Measurements from ENCODE around the gene GPC2. TPM values are rescaled to one million over a fixed set of nuclear protein-coding genes. Genes with fewer than 3 reads are reported as not detected.
"Not testable (repeated sequence)": the region's sequence is repeated elsewhere in the genome, so short reads cannot be mapped to it uniquely, and the experiment has no call there.

Gene GPC2, protein sequence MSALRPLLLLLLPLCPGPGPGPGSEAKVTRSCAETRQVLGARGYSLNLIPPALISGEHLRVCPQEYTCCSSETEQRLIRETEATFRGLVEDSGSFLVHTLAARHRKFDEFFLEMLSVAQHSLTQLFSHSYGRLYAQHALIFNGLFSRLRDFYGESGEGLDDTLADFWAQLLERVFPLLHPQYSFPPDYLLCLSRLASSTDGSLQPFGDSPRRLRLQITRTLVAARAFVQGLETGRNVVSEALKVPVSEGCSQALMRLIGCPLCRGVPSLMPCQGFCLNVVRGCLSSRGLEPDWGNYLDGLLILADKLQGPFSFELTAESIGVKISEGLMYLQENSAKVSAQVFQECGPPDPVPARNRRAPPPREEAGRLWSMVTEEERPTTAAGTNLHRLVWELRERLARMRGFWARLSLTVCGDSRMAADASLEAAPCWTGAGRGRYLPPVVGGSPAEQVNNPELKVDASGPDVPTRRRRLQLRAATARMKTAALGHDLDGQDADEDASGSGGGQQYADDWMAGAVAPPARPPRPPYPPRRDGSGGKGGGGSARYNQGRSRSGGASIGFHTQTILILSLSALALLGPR
- polyA plus RNA-seq (ENCODE audit: insufficient read length in 12 of 12), result 10 to 100 TPM in 1 of 12 donors, 1 to 10 TPM in 10, not detected in 1; 4.0 to 13.7 (median 6.0) TPM
- long read RNA-seq, donor 1, partial matches to known transcripts, result 0 of 1 reads
- long read RNA-seq, donor 1, other reads (novel, unspliced or antisense), result 0 of 1 reads
- long read RNA-seq, donor 2, result 0 reads
- long read RNA-seq, donor 3, partial matches to known transcripts, result 0 of 2 reads
- long read RNA-seq, donor 3, other reads (novel, unspliced or antisense), result 0 of 2 reads
- long read RNA-seq, donor 4, result 0 reads
- long read RNA-seq, donor 5, result 0 reads
- long read RNA-seq, donor 6, result 0 reads
- long read RNA-seq, donor 7, result 0 reads
- long read RNA-seq, donor 8, result 0 reads
- long read RNA-seq, donor 9, result 0 reads
- long read RNA-seq, donor 10, result 0 reads
- long read RNA-seq, donor 11, result 0 reads

DNA sequence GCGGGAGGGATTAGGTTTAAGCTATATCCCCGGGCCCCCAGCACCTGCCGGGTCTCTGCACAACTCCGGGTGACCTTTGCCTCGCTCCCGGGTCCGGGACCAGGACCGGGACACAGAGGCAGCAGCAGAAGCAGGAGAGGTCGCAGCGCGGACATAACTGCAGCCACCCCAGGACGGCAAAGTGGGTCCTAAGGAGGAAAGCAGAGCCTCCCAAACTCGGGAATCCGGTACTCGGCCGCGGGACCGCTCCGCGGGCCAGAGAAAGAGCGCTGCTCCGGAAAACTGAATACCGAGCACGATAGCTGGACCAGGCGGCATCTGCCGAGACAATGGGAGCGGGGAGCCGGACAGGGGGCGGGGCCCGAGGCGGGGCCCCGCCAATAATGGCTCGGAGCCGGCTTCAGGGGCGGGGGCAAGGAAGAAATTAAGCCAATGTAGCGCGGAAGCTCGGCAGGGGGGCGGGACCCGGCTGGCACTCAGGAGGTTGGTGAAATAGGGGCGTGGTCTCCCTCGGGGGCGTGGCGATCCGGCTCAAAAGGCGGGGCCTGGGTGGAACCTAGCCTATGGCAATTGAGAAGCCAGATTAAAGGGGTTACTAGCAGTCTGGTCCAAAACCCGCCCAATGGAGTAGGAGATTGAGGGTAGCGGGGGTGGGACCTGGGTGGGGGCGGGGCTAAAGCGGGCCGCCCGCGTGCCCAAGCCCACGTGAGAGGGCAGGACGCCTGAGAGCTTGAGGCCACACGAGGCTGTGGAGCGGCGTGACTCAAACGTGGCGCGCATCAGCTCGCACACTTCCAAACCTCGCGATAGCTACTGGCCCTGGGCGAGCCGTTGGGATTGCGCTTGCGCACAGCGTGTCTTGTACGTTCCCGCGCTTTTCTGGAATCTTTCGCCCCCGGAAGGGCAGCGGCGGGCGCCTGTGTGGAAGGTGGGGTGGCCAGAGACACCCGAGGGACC is at the start of gene GPC2, which contains the start of gene STAG3:
GPC2 (minus strand) TSS at position 337 of the 957 bp plus-strand sequence; CDS start at position 155, 182 bp downstream.
STAG3 (plus strand) TSS at position 874 of the 957 bp plus-strand sequence. CDS start 2,639 bp downstream, outside the sequence.
- peak; percentile 94 for DNase-seq

DNA sequence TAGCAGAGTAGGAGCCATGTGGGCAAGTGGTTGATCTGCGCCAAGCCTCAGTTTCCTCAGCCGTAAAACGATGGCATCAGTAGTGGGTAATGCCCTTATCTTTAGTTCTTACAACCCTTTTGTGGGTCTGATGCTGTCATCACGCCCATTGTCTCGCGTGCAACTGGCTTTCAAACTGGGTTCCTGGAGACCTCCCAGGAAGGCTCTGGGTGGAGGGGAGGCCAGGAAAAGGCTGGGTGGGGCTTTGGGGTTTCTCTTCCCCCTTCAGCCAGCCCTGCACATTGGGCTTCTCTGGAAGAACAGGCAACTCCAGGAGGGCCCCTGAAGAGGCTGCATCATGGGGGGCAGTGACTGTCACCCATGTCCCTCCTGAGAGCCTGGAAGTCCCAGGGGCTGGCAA is 47.7 kb upstream of the GPC2 start:
- not testable (repeated sequence) for DNase-seq

DNA sequence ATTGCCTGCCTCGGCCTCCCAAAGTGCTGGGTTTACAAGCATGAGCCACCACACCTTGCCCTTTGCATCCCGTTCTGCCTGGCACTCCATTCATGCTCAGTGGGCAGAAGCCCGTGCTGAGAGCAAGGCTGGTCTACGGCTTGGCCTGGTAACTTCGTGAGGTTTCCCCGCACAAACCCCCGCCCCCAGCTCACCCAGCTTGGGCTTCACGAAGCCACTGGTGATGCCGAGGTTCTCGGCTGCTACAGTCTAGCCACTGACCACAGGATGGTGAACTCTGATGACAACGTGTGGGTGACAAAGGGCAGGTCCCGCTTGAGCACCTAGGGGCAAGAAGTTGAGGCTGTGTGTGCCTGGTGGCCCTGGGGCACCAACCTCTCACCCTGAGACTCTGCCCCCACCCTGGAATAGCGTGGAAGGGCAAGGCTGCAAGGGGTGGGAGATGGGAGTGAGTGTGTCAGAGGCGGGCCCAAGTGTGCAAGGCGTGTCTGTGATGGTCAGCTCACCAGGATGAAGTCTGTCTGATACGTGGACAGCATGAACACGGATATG is 46.3 kb upstream of the GPC2 start:
- not testable (repeated sequence) for DNase-seq

DNA sequence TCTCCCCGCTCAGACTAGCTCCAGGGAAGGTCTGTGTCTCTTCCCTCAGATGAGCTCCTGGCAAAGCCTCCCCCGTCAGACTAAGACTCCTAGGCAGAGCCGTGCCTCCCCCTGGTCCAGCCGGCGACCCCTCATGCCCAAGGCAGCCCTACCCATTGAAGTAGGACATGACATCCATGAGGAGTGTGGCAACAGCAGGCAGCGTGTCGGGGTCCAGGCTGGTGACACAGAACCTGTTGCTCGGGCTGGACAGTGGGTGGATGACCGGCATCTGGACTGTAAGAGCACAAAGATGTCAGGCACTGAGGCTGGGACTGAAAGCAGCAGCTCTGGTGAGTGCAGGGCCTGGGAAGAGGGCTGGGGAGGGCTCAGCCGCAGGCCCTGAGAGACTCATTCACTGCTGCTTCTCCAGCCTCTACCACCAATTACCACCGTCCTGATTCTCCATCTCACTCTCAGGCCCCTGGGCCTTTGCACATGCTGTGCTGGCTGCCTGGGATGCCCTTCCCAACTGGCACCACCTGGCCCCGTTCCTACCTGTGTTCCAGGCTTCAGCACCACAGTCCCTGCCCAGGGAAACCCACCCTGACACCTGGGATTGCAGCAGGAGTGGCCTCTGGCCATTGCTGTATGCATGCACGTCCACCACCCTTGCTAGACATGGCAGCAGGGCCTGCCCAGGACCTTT is 45.4 kb upstream of the GPC2 start:
- DNase-seq, result no peak

DNA sequence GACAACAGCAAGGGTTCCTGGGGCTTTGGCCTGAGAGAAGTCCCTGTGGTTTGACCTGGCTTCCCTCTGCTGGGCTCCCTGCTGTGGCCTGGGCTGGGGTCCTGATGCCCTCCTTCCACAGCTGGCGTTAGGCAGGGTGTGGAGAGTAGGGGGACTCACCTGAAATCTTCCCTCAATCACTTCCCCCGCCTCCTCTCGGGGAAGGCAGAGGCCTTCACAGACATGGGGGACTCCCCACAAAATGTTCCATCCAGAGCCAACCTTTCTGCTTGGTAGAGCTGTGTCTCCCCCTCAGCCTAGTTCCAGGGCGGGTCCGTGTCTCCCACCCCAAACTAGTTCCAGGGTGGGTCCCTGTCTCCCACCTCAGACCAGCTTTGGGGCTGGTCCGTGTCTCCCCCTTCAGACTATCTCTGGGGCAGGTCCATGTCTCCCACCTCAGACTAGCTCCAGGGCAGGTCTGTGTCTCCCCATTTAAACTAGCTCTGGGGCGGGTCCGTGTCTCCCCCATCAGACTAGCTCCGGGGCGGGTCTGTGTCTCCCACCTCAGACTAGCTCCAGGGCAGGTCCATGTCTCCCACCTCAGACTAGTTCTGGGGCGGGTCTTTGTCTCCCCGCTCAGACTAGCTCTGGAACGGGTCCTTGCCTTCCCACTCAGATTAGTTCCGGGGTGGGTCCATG is 44.7 kb upstream of the GPC2 start:
- DNase-seq, result no peak

DNA sequence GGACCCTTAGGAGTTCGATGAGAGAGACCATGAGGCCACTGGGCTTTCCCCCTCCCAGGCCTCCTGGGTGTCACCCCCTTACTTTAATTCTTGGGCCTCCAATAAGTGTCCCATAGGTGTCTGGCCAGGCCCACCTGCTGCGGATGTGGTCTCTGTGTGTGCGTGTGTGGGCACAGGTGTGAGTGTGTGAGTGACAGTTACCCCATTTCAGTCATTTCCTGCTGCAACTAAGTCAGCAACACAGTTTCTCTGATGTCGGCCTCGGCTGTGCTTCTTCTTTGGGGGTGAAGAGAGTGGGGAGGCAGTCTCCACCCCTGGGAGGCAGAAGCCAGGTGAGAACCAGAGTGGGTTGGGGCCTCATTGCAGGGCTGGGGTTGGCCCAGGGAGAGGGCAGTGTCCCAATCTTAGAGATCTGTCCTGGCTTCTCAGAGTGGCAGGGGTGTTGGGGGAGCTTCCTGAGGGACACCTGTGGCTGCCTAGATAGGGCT is 44.1 kb upstream of the GPC2 start:
- DNase-seq, result no peak

DNA sequence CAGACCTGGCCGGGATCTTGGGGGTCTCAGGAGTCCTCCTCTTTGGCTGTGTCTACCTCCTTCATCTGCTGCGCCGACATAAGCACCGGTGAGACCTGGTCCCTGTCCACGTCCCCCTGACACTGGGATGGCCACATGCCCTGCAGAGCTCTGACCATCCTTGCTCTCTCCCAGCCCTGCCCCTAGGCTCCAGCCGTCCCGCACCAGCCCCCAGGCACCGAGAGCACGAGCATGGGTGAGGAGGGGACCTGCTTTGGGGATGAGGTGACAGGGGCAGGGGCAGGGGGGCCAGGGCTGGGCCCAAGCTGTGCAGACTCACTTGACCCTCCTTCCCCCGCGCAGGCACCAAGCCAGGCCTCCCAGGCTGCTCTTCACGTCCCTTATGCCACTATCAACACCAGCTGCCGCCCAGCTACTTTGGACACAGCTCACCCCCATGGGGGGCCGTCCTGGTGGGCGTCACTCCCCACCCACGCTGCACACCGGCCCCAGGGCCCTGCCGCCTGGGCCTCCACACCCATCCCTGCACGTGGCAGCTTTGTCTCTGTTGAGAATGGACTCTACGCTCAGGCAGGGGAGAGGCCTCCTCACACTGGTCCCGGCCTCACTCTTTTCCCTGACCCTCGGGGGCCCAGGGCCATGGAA is 43.5 kb upstream of the GPC2 start:
- no peak for DNase-seq

DNA sequence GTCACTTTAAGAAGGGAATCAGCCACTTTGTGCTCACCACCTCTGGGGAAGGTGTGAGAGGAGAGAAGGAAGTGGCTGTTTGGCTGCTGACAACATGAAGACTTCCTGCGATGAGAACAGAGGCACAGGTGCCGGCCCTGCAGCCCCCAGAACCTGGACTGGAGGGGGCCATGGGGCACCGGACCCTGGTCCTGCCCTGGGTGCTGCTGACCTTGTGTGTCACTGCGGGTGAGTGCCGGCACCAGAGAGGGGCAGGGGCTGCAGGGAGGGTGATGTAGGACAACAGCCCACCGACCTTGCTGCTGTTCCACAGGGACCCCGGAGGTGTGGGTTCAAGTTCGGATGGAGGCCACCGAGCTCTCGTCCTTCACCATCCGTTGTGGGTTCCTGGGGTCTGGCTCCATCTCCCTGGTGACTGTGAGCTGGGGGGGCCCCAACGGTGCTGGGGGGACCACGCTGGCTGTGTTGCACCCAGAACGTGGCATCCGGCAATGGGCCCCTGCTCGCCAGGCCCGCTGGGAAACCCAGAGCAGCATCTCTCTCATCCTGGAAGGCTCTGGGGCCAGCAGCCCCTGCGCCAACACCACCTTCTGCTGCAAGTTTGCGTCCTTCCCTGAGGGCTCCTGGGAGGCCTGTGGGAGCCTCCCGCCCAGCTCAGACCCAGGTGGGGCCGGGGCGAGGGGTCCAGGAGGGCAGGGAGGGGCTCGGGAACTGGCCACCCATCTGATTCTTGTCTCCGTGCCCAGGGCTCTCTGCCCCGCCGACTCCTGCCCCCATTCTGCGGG is 42.8 kb upstream of the GPC2 start, which contains the start of gene PVRIG:
PVRIG (plus strand) TSS at position 149 of the 785 bp plus-strand sequence; CDS start at position 171, 22 bp downstream.
- DNase-seq, result not testable (repeated sequence)

DNA sequence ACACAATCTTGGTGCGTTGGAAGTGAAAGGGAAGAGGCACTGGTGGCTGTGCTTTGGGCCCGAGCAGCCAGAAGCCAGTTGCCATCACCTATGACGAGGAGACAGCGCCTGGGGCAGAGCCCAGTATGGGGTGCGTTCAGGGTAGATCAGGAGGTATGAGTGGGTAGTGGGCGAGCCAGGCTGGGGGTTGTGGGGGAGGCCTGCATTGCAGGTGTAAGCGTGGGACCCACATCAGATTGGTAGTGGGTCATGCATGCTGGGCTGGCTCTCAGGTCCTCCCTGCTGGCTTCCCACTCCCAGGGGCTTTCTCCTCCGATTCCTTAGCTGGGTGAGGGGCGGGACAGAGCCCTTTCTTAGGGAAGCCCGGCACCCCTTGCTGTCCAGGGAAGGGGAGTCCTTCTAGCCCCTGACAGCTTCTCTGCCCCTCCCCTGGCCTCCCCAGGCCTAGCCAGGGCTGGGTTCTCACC is 42.1 kb upstream of the GPC2 start:
- no peak for DNase-seq

DNA sequence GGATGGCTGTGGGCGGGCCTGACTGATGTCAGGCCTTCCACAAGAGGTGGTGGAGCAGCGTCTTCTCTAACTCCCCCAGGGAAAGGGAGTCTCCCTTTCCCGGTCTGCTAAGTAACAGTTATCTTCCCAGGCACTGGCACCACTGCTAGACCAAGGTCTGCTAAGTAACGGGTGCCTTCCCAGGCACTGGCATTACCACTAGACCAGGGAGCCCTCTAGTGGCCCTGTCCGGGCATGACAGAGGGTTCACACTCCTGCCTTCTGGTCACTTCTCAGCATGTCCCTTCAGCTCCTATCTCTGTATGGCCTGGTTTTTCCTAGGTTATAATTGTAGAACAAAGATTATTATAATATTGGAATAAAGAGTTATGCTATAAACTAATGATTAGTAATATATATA is 40.8 kb upstream of the GPC2 start:
- not testable (repeated sequence) for DNase-seq

DNA sequence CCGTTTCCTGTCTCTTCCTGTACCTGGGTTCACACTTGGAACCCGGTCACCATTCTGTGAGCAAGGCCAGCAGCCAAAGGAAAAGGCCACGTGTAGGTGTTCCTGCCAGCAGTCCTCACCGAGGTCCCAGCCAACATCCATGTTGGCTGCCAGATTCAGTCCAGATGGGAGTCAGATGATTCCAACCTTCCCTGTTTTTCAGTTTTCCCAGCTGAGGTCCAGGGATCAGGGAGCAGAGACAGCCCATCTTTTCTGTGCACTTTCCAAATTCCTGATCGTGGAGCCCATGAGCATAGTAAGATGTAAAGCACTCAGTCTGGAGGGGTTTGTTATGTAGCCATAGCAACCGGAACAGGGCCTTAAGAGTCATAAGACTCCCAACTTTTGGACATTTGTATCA is 38.7 kb upstream of the GPC2 start:
- DNase-seq, result peak; percentile 93

DNA sequence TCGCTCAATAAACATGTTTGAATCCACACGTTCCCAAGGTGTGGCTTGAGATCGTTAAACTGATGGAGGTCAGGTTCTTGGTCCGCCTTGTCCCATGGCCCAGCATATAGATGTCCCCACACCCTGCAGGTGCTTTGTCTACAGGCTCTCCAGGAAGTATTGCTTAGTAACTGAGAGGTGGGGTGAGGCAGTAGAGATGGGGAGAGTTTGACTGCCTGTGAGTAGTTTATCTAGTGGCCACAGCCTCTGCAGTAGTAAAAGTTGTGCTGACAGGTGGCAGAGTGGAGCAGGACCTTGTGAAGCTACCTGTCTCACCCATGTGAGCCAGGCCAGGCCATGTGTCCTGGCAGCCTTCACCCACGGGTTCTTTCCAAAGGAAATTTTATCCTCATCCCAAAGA is 37.2 kb upstream of the GPC2 start:
- not testable (repeated sequence) for DNase-seq

DNA sequence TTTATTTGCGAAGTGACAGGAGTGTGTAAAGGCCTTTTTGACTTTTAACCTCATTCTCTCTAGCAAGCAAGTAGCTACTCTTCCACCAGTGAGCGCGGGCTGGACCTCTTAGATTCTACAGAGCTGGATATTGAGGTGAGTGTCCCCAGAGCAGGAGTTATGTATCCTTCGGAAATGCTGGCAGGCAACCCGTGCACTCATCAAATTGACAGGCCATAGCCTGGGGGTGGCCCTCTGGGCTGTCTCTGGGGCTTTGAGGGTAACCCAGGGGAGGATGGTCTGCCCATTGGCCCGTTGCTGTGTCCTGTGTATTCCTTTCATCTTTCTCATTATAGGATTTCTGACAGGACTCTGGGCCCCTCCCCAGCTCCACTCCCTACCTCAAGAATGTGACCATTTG is 36.5 kb upstream of the GPC2 start:
- no peak for DNase-seq

DNA sequence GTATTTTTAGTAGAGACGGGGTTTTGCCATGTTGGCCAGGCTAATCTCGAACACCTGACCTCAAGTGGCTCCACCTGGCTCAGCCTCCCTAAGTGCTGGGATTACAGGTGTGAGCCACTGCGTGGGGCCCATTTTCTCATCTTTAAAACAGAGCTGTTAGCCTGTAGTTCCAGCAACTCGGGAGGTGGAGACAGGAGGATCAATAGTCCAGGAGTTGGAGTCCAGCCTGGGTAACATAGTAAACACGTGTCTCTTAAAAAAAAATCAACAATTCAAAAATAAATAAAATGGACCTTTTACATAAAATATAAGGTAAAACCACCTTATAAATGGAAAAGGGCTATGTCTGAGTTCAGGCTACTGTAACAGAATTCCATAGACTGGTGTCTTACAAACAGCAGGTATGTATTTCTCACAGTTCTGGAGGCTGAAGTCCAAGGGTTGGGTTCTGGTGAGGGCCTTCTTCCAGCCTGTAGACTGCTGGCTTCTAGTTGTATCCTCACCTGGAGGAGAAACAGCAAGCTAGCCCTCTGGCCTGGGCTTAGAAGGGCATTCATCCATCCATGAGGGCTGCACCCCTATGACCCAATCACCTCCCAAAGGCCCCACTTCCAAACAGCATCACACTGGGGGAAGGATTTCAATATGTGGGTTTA is 35.6 kb upstream of the GPC2 start:
- no peak for DNase-seq

DNA sequence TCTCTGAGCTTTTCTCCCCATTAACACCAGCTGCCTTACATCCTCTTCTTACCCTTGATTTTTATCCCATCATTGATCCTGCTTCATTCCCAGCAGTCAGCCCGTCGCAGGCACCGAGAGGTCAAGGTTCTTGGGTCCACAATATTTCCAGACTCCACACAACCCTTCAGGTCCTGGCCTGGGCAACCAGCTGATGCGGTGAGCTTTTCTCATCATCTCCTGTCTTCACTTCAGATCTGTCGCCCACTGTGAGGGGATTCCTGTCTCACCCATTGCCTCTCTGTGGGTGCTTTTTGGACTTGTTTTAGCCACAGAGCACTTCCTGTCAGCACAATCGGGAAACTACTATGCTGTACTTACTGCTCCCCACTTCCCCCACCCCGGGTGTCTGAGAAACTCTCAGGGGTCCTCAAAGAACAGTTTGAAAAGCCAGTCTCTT is 34.2 kb upstream of the GPC2 start:
- DNase-seq, result no peak

DNA sequence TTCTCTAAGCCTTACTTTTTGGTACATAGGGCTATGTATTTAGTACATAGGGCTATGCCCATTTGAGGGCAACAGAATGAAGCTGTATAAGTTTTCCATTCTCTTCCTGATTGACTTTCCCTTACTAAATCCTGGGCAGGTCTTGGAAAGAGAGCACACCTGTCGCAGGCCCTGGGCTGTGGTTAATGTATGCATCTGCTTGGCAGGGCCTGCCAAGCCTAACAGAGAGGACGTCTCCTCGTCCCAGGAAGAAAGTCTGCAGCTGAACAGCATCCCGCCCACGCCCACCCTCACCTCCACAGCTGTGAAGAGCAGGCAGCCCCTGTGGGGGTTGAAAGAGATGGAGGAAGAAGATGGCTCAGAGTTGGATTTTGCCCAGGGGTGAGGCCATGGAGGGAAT is 33.6 kb upstream of the GPC2 start:
- DNase-seq, result no peak

DNA sequence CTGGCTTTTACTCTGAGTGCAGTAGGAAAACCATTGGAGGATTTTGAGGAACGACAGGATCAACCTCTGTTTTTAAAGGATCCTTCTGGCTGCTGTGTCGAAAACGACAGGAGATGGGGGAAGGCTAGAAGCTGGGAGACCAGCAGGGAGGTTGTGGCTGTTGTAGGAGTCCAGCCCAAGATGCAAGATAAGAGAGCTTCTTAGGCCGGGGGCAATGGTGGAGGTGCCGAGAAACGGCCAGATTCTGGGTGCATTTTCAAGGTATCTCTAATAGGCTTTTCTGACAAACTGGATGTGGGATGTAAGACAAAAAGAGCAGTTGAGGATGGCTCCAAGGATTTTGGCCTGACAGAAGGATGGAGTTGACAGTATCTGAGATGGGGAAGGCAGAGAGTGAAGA is 32.3 kb upstream of the GPC2 start:
- no peak for DNase-seq
